Measurements from ENCODE around the gene CYSRT1. TPM values are rescaled to one million over a fixed set of nuclear protein-coding genes. Genes with fewer than 3 reads are reported as not detected.

The CYSRT1 gene
- polyA plus RNA-seq, 1 donor (not counting 4 experiments of a cell fraction or from before 2014, with no cell fraction given), result 0.80 TPM

GRCh38 chr9:137252555-137253506, 27.9 kb downstream of the CYSRT1 start:
- peaks cover 19% of the 10 kb centered on the region for H3K79me2 ChIP-seq (ENCODE audit: control insufficient read depth, insufficient read depth, low read length)
- DNase-seq (ENCODE audit: low read depth, low spot score) (no peak), FAIRE-seq (no peak)
- dilution Hi-C loops (cut with MboI; ENCODE audit: extremely low pct_ligation_motif_present, low sequenced_read_pairs), result no loop called here
- no peak overlapping the region for H2AFZ ChIP-seq (ENCODE audit: control insufficient read depth, low read length)
- no peaks in the 10 kb centered on the region for H4K20me1 ChIP-seq (ENCODE audit: control insufficient read depth, extremely low read depth, insufficient read depth, low read length)
- no peaks in the 10 kb centered on the region for H3K9me3 ChIP-seq (ENCODE audit: control insufficient read depth, low read depth, low read length)
- no peaks in the 10 kb centered on the region for H3K9me1 ChIP-seq (ENCODE audit: control insufficient read depth, extremely low read depth, insufficient read depth, low read length)
- no peak overlapping the region for H3K9ac ChIP-seq (ENCODE audit: control insufficient read depth, extremely low read depth, insufficient read depth, low read length)
- H3K27me3 ChIP-seq (ENCODE audit: control insufficient read depth, extremely low read depth, insufficient read depth, low read length), result no peaks in the 10 kb centered on the region
- no peak overlapping the region for H3K4me2 ChIP-seq (ENCODE audit: control insufficient read depth, extremely low read depth, insufficient read depth, low read depth, low read length)
- no peak overlapping the region for H3K27ac ChIP-seq (ENCODE audit: control insufficient read depth, insufficient read depth, low read length)
- H3K4me3 ChIP-seq (ENCODE audit: control insufficient read depth in 2 of 3, extremely low read depth in 1 of 3, insufficient read depth in 2 of 3, low read depth in 1 of 3, low read length in 3 of 3), result no peak overlapping the region
- peaks cover 1 to 9% of the 10 kb centered on the region in 2 experiments for H3K36me3 ChIP-seq (ENCODE audit: control insufficient read depth in 2 of 2, extremely low read depth in 1 of 2, insufficient read depth in 2 of 2, low read length in 2 of 2)
- TF ChIP-seq EZH2 (IDR thresholded peaks at IDR 0.05; ENCODE audit: low read length) (no peak), CTCF (optimal IDR thresholded peaks at IDR 0.05 in 1 of 3, IDR thresholded peaks at IDR 0.05 in 1 of 3, conservative IDR thresholded peaks at IDR 0.05 in 1 of 3; ENCODE audit: extremely low read depth in 1 of 3, insufficient read depth in 2 of 3, low read length in 3 of 3) (no peak)
- peaks cover 15% of the 10 kb centered on the region for H3K4me1 ChIP-seq (ENCODE audit: control insufficient read depth, extremely low read depth, insufficient read depth, low read length)

DNA sequence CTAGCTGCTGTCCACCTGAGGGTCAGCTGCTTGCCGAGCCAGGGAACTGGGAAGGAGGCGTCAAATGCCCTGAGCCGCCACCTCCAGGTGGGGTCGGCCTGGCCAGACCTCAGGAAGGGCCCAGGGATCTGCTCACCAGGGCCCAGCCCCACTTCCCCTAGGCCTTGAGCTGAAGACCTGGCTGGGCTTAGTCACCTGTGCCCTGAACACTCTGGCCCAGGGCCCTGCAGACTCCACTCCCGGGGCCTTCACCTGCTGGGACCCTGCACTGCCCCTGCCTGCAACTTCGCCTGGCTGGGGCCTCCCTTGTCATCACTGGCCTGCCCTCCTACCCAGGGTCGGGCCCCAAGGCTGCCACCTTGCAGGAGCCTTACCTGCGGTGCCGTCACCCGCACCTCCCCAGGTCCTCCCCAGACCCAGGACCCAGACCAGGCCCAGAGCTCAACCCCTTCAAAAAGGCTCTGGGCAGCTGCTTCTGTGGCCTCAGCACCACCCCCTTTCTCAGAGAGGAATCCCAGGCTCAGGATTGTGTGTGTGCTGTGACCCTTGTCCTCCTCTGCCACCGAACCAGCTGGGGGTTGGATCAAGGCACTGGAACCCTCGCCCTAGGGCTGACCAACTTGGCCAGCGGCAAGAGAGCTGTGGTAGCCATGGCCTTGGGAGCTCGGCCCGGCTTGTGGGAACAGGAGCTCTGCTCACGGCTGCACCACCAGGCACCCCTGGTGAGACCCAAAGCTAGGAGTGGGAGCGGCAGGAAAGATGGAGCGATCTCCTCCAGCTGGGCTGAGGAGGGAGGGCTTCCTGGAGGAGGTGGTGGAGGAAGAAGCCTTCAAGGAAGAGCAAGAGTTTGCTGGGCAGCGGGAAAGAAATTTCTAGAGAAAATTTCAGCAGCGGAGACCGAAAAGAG, 29.0 kb downstream of the CYSRT1 start:
- no peak for FAIRE-seq
- H3K4me1 ChIP-seq (ENCODE audit: control insufficient read depth, extremely low read depth, insufficient read depth, low read length), result peaks cover 15% of the 10 kb centered on the region

More for the DNA sequence above, 29.0 kb downstream of the CYSRT1 start:
- H3K4me3 ChIP-seq (ENCODE audit: control insufficient read depth in 2 of 3, extremely low read depth in 1 of 3, insufficient read depth in 2 of 3, low read depth in 1 of 3, low read length in 3 of 3), result peak overlapping the region; percentile 80 to 97 (median 81)
- H3K4me2 ChIP-seq (ENCODE audit: control insufficient read depth, extremely low read depth, insufficient read depth, low read depth, low read length), result peak overlapping the region; percentile 93
- H3K36me3 ChIP-seq (ENCODE audit: control insufficient read depth in 2 of 2, extremely low read depth in 1 of 2, insufficient read depth in 2 of 2, low read length in 2 of 2), result peaks cover 5 to 18% of the 10 kb centered on the region in 2 experiments
- H3K9me1 ChIP-seq (ENCODE audit: control insufficient read depth, extremely low read depth, insufficient read depth, low read length), result no peaks in the 10 kb centered on the region
- H2AFZ ChIP-seq (ENCODE audit: control insufficient read depth, low read length), result peak overlapping the region; percentile 95
- TF ChIP-seq EZH2 (IDR thresholded peaks at IDR 0.05; ENCODE audit: low read length) (no peak), CTCF (optimal IDR thresholded peaks at IDR 0.05 in 1 of 3, IDR thresholded peaks at IDR 0.05 in 1 of 3, conservative IDR thresholded peaks at IDR 0.05 in 1 of 3; ENCODE audit: extremely low read depth in 1 of 3, insufficient read depth in 2 of 3, low read length in 3 of 3) (no peak)
- no peaks in the 10 kb centered on the region for H3K9me3 ChIP-seq (ENCODE audit: control insufficient read depth, low read depth, low read length)
- dilution Hi-C loops (cut with MboI; ENCODE audit: extremely low pct_ligation_motif_present, low sequenced_read_pairs), result no loop called here
- no peak for DNase-seq (ENCODE audit: low read depth, low spot score)
- H3K9ac ChIP-seq (ENCODE audit: control insufficient read depth, extremely low read depth, insufficient read depth, low read length), result peak overlapping the region; percentile 72
- H4K20me1 ChIP-seq (ENCODE audit: control insufficient read depth, extremely low read depth, insufficient read depth, low read length), result no peaks in the 10 kb centered on the region
- no peak overlapping the region for H3K27ac ChIP-seq (ENCODE audit: control insufficient read depth, insufficient read depth, low read length)
- peaks cover 24% of the 10 kb centered on the region for H3K79me2 ChIP-seq (ENCODE audit: control insufficient read depth, insufficient read depth, low read length)
- no peaks in the 10 kb centered on the region for H3K27me3 ChIP-seq (ENCODE audit: control insufficient read depth, extremely low read depth, insufficient read depth, low read length)
